Measurements from ENCODE around the gene PRIMA1.

PRIMA1 gene

GRCh38 chr14:93728651-93729016, 59.7 kb downstream of the PRIMA1 start:
- no peak for DNase-seq

- DNase-seq: no peak
Measured at GRCh38 chr14:93727917-93728650, 60.2 kb downstream of the PRIMA1 start.

- no peak for DNase-seq
Measured at GRCh38 chr14:93727039-93727740, 61.1 kb downstream of the PRIMA1 start.

GRCh38 chr14:93725993-93726392, 62.3 kb downstream of the PRIMA1 start:
- DNase-seq: no peak

- no peak for DNase-seq
Measured at GRCh38 chr14:93725002-93725582, 63.2 kb downstream of the PRIMA1 start.

GRCh38 chr14:93723001-93723400, 65.3 kb downstream of the PRIMA1 start:
- DNase-seq: no peak

GRCh38 chr14:93720981-93721483, 67.3 kb downstream of the PRIMA1 start:
- no peak for DNase-seq

GRCh38 chr14:93720076-93720815, 68.0 kb downstream of the PRIMA1 start:
- no peak for DNase-seq

GRCh38 chr14:93719256-93719655, 69.0 kb downstream of the PRIMA1 start:
- no peak for DNase-seq

GRCh38 chr14:93717668-93718320, 70.5 kb downstream of the PRIMA1 start:
- DNase-seq: no peak

- no peak for DNase-seq
Measured at GRCh38 chr14:93716746-93717667, 71.3 kb downstream of the PRIMA1 start.

GRCh38 chr14:93716002-93716745, 72.1 kb downstream of the PRIMA1 start:
- DNase-seq: no peak

GRCh38 chr14:93715279-93715927, 72.9 kb downstream of the PRIMA1 start:
- DNase-seq: no peak

GRCh38 chr14:93714605-93715004, 73.7 kb downstream of the PRIMA1 start:
- DNase-seq: no peak

- DNase-seq: no peak
Measured at GRCh38 chr14:93713726-93714405, 74.4 kb downstream of the PRIMA1 start.

GRCh38 chr14:93712838-93713724, 75.2 kb downstream of the PRIMA1 start:
- peak; percentile 97 for DNase-seq

- peak; percentile 95 for DNase-seq
Measured at GRCh38 chr14:93712079-93712837, 76.0 kb downstream of the PRIMA1 start.

- no peak for DNase-seq
Measured at GRCh38 chr14:93709249-93709648, 79.0 kb downstream of the PRIMA1 start.
